ENCODE measurements around the gene CLIP1. TPM values are rescaled to one million over a fixed set of nuclear protein-coding genes. Genes with fewer than 3 reads are reported as not detected.

CLIP1 gene
- total and polyA plus RNA-seq, 2 of the 8 experiments (the other 6 are each of a cell fraction or from before 2014, with no cell fraction given): 19.0 to 27.6 TPM

- TF ChIP-seq TBP (IDR thresholded peaks at IDR 0.05; ENCODE audit: low read depth, low read length): no peak
- no peak for TF ChIP-seq JUND (IDR thresholded peaks at IDR 0.05; ENCODE audit: low read length)
- TF ChIP-seq E2F6 (IDR thresholded peaks at IDR 0.05): no peak
- TF ChIP-seq SUZ12 (IDR thresholded peaks at IDR 0.05; ENCODE audit: low read length): no peak
- no peak for TF ChIP-seq EZH2 (IDR thresholded peaks at IDR 0.05; ENCODE audit: low read depth, low read length, severe bottlenecking)
- no peak for TF ChIP-seq ZNF274 (IDR thresholded peaks at IDR 0.05; ENCODE audit: borderline replicate concordance, extremely low read depth, low read length)
- no peak for TF ChIP-seq ATF2 (IDR thresholded peaks at IDR 0.05; ENCODE audit: low read length)
- no peak for TF ChIP-seq YY1 (IDR thresholded peaks at IDR 0.05; ENCODE audit: low read depth, low read length)
- no peak for TF ChIP-seq USF2 (IDR thresholded peaks at IDR 0.05; ENCODE audit: low read length)
These were observed 103.6 kb downstream of the CLIP1 start (continued) for GRCh38 chr12:122318607-122319605.

Data from H1 (cell line).